BLaER1 (cell line): Measurements from ENCODE around the gene HSD17B8.
"Not testable (repeated sequence)": the region's sequence is repeated elsewhere in the genome, so short reads cannot be mapped to it uniquely, and the experiment has no call there.

Experiments
- H3K27ac ChIP-seq: shearing (Covaris generic); formaldehyde crosslinking; 2 replicates; pipeline ENCODE4 v1.8.1; 2022
- H3K27me3 ChIP-seq: shearing (Covaris generic); formaldehyde crosslinking; 2 replicates; pipeline ENCODE4 v1.8.1; 2022
- H3K36me3 ChIP-seq: shearing (Covaris generic); formaldehyde crosslinking; 2 replicates; pipeline ENCODE4 v1.8.1; 2022
- H3K4me1 ChIP-seq: shearing (Covaris generic); formaldehyde crosslinking; 2 replicates; pipeline ENCODE4 v1.8.1; 2022
- H3K4me2 ChIP-seq: shearing (Covaris generic); formaldehyde crosslinking; 2 replicates; pipeline ENCODE4 v1.8.1; 2022
- H3K4me3 ChIP-seq: shearing (Covaris generic); formaldehyde crosslinking; 2 replicates; pipeline ENCODE4 v1.8.1; 2022
- H3K9ac ChIP-seq: shearing (Covaris generic); formaldehyde crosslinking; 2 replicates; pipeline ENCODE4 v1.8.1; 2022
- H3K9me3 ChIP-seq: shearing (Covaris generic); formaldehyde crosslinking; 2 replicates; pipeline ENCODE4 v1.8.1; 2022
- H4K20me1 ChIP-seq: shearing (Covaris generic); formaldehyde crosslinking; 2 replicates; pipeline ENCODE4 v1.8.1; 2022
- Cebpa-rat ChIP-seq: shearing (Covaris generic); IDR thresholded peaks from 2 replicates; pipeline ENCODE4 v1.8.1; 2022

HSD17B8 gene

GRCh38 chr6:33212857-33213165, 8.4 kb downstream of the HSD17B8 start:
- peaks cover 43% of the 10 kb centered on the region for H3K27me3 ChIP-seq
- peak overlapping the region; percentile 65 for H3K9ac ChIP-seq
- peak overlapping the region; percentile 65 for H3K4me3 ChIP-seq

GRCh38 chr6:33213166-33213988, 8.9 kb downstream of the HSD17B8 start:
- no peak for TF ChIP-seq Cebpa-rat
- Histone ChIP-seq H3K4me1 (peaks cover 34% of the 10 kb centered on the region), H4K20me1 (peaks cover 7% of the 10 kb centered on the region; the same call in 1 of the 2 replicates), H3K27me3 (peaks cover 43% of the 10 kb centered on the region), H3K27ac (peak overlapping the region; percentile 12; the same call in 1 of the 2 replicates), H3K9me3 (no peaks in the 10 kb centered on the region), H3K36me3 (peaks cover 28% of the 10 kb centered on the region; the same call in 1 of the 2 replicates), H3K4me3 (peak overlapping the region; percentile 65), H3K4me2 (peak overlapping the region; percentile 87), H3K9ac (peak overlapping the region; percentile 65)

More at GRCh38 chr6:33212857-33213165, 8.4 kb downstream of the HSD17B8 start:
- peaks cover 28% of the 10 kb centered on the region; the same call in 1 of the 2 replicates for H3K36me3 ChIP-seq
- no peaks in the 10 kb centered on the region for H3K9me3 ChIP-seq
- peaks cover 7% of the 10 kb centered on the region; the same call in 1 of the 2 replicates for H4K20me1 ChIP-seq
- peaks cover 35% of the 10 kb centered on the region for H3K4me1 ChIP-seq
- no peak for TF ChIP-seq Cebpa-rat
- H3K27ac ChIP-seq, result peak overlapping the region; percentile 12; the same call in 1 of the 2 replicates
- peak overlapping the region; percentile 87 for H3K4me2 ChIP-seq

- Histone ChIP-seq H3K4me3 (peak overlapping the region; percentile 65), H3K9me3 (no peaks in the 10 kb centered on the region), H3K4me1 (peaks cover 31% of the 10 kb centered on the region), H4K20me1 (peaks cover 5% of the 10 kb centered on the region; the same call in 1 of the 2 replicates), H3K27me3 (peaks cover 43% of the 10 kb centered on the region), H3K36me3 (peaks cover 28% of the 10 kb centered on the region; the same call in 1 of the 2 replicates), H3K27ac (no peak overlapping the region), H3K4me2 (peak overlapping the region; percentile 87), H3K9ac (peak overlapping the region; percentile 65; the same call in 1 of the 2 replicates)
- TF ChIP-seq Cebpa-rat, result no peak
These were observed 9.5 kb downstream of the HSD17B8 start for GRCh38 chr6:33213989-33214335.

GRCh38 chr6:33215271-33216116, 11.0 kb downstream of the HSD17B8 start:
- Histone ChIP-seq H3K27me3 (peaks cover 43% of the 10 kb centered on the region), H3K27ac (no peak overlapping the region), H3K36me3 (peaks cover 16% of the 10 kb centered on the region; the same call in 1 of the 2 replicates), H4K20me1 (no peaks in the 10 kb centered on the region), H3K9ac (no peak overlapping the region), H3K9me3 (no peaks in the 10 kb centered on the region), H3K4me3 (no peak overlapping the region), H3K4me1 (peaks cover 23% of the 10 kb centered on the region), H3K4me2 (no peak overlapping the region)
- TF ChIP-seq Cebpa-rat, result no peak

GRCh38 chr6:33216117-33216649, 11.7 kb downstream of the HSD17B8 start:
- H3K9me3 ChIP-seq, result no peaks in the 10 kb centered on the region
- H3K4me2 ChIP-seq, result no peak overlapping the region
- no peak for TF ChIP-seq Cebpa-rat
- peaks cover 23% of the 10 kb centered on the region for H3K4me1 ChIP-seq
- H3K27ac ChIP-seq, result no peak overlapping the region
- no peak overlapping the region for H3K4me3 ChIP-seq
- H4K20me1 ChIP-seq, result no peaks in the 10 kb centered on the region
- H3K36me3 ChIP-seq, result peaks cover 13% of the 10 kb centered on the region; the same call in 1 of the 2 replicates
- H3K27me3 ChIP-seq, result peaks cover 43% of the 10 kb centered on the region
- no peak overlapping the region for H3K9ac ChIP-seq

- Histone ChIP-seq H3K4me3 (no peak overlapping the region), H3K27ac (no peak overlapping the region), H3K9me3 (no peaks in the 10 kb centered on the region), H3K9ac (no peak overlapping the region), H4K20me1 (no peaks in the 10 kb centered on the region), H3K4me2 (no peak overlapping the region), H3K4me1 (peaks cover 21% of the 10 kb centered on the region), H3K27me3 (peaks cover 35% of the 10 kb centered on the region), H3K36me3 (0 out of 2 replicates have a peak, but pooled peaks cover 3% of the 10 kb centered on the region)
- no peak for TF ChIP-seq Cebpa-rat
These were observed 12.8 kb downstream of the HSD17B8 start for GRCh38 chr6:33217246-33217645.

- Histone ChIP-seq H3K27me3 (peaks cover 30% of the 10 kb centered on the region), H3K36me3 (no peaks in the 10 kb centered on the region), H3K4me1 (peaks cover 16% of the 10 kb centered on the region), H3K9me3 (no peaks in the 10 kb centered on the region), H3K4me3 (no peak overlapping the region), H3K9ac (no peak overlapping the region), H3K27ac (no peak overlapping the region), H3K4me2 (no peak overlapping the region), H4K20me1 (no peaks in the 10 kb centered on the region)
- no peak for TF ChIP-seq Cebpa-rat
These were observed 13.2 kb downstream of the HSD17B8 start for GRCh38 chr6:33217681-33218080.

- H3K4me3 ChIP-seq, H4K20me1 ChIP-seq, H3K27ac ChIP-seq, H3K4me2 ChIP-seq, H3K9me3 ChIP-seq, H3K9ac ChIP-seq, H3K27me3 ChIP-seq, H3K36me3 ChIP-seq, H3K4me1 ChIP-seq: not testable (repeated sequence)
These were observed 22.2 kb downstream of the HSD17B8 start for GRCh38 chr6:33226503-33227120.

- Histone ChIP-seq H3K27me3 (no peaks in the 10 kb centered on the region), H3K27ac (peak overlapping the region; percentile 40; the same call in 1 of the 2 replicates), H4K20me1 (no peaks in the 10 kb centered on the region), H3K9me3 (no peaks in the 10 kb centered on the region), H3K4me2 (peak overlapping the region; percentile 68), H3K9ac (peak overlapping the region; percentile 34; the same call in 1 of the 2 replicates), H3K4me3 (no peak overlapping the region), H3K4me1 (peaks cover 28% of the 10 kb centered on the region), H3K36me3 (no peaks in the 10 kb centered on the region)
- no peak for TF ChIP-seq Cebpa-rat
These were observed 30.8 kb downstream of the HSD17B8 start for GRCh38 chr6:33235221-33235634.
